ENCODE results near the gene DIPK1C. TPM values are rescaled to one million over a fixed set of nuclear protein-coding genes. Genes with fewer than 3 reads are reported as not detected.

The DIPK1C gene
- total and polyA plus RNA-seq, 9 of the 15 experiments (the other 6 are each of a cell fraction or from before 2014, with no cell fraction given), result 0.04 to 0.32 (median 0.15) TPM; not detected in 2

DNA sequence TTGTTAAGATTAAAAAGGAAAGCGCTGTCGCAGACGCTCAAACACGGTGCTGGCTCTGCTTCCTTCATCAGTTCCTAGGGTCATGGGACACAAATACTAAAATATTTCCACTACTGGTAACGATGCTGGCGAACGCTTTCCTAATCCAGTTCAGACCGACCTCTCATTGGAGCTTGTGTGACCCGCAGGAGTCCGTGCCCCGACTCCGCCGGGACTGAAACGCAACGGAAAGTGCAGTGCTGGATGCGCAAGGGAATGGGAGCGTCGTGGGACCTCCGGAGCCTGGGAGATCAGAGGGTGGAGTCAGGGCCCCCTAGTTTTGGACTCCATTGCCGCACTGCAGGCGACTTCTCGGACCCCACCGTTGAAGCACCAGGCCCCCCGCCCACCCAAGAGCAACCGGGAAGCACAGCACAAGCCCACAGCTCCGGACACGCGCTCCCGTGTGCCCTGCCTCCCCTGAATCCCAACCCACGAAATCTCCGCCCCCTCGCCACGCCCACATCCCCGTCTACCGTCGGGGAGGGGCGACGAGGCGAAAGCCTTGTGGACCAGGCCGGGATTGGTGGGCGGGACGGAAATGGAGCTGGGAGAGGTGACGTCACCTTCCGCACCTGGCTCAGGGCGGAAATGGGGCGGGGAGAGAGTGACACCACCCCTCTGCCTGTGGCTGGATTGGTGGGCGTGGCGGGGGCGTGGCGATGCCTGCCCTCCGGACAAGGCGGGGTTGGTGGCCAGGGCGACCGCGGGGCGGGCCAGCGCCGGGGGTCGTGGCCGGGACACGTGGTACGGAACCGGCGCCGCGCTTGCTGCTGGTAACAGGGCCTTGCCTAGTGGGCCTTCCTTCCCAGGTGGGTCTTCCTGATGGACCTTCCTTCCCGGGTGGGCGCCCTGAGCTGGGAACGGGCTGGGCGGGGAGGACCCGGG lies 38.7 kb upstream of the DIPK1C start, which contains the start of gene CNDP2 (continued):
- TF ChIP-seq, protein P1, sequence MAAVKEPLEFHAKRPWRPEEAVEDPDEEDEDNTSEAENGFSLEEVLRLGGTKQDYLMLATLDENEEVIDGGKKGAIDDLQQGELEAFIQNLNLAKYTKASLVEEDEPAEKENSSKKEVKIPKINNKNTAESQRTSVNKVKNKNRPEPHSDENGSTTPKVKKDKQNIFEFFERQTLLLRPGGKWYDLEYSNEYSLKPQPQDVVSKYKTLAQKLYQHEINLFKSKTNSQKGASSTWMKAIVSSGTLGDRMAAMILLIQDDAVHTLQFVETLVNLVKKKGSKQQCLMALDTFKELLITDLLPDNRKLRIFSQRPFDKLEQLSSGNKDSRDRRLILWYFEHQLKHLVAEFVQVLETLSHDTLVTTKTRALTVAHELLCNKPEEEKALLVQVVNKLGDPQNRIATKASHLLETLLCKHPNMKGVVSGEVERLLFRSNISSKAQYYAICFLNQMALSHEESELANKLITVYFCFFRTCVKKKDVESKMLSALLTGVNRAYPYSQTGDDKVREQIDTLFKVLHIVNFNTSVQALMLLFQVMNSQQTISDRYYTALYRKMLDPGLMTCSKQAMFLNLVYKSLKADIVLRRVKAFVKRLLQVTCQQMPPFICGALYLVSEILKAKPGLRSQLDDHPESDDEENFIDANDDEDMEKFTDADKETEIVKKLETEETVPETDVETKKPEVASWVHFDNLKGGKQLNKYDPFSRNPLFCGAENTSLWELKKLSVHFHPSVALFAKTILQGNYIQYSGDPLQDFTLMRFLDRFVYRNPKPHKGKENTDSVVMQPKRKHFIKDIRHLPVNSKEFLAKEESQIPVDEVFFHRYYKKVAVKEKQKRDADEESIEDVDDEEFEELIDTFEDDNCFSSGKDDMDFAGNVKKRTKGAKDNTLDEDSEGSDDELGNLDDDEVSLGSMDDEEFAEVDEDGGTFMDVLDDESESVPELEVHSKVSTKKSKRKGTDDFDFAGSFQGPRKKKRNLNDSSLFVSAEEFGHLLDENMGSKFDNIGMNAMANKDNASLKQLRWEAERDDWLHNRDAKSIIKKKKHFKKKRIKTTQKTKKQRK (IDR thresholded peaks at IDR 0.05; ENCODE audit: borderline replicate concordance, low read depth, low read length), result no peak
- TF ChIP-seq ZNF696 (CRISPR knock-in tag; conservative IDR thresholded peaks at IDR 0.05), result no peak
- TF ChIP-seq, protein P2, sequence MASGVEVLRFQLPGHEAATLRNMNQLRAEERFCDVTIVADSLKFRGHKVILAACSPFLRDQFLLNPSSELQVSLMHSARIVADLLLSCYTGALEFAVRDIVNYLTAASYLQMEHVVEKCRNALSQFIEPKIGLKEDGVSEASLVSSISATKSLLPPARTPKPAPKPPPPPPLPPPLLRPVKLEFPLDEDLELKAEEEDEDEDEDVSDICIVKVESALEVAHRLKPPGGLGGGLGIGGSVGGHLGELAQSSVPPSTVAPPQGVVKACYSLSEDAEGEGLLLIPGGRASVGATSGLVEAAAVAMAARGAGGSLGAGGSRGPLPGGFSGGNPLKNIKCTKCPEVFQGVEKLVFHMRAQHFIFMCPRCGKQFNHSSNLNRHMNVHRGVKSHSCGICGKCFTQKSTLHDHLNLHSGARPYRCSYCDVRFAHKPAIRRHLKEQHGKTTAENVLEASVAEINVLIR (CRISPR knock-in tag; IDR thresholded peaks at IDR 0.05), result peak; percentile 54; the same call in 1 of the 2 replicates
- TF ChIP-seq ZNF354B (CRISPR knock-in tag; IDR thresholded peaks at IDR 0.05), result no peak
- TF ChIP-seq, protein P3, sequence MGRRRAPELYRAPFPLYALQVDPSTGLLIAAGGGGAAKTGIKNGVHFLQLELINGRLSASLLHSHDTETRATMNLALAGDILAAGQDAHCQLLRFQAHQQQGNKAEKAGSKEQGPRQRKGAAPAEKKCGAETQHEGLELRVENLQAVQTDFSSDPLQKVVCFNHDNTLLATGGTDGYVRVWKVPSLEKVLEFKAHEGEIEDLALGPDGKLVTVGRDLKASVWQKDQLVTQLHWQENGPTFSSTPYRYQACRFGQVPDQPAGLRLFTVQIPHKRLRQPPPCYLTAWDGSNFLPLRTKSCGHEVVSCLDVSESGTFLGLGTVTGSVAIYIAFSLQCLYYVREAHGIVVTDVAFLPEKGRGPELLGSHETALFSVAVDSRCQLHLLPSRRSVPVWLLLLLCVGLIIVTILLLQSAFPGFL (CRISPR knock-in tag; IDR thresholded peaks at IDR 0.05), result no peak
- TF ChIP-seq ZFX (CRISPR knock-in tag; IDR thresholded peaks at IDR 0.05), result peak; percentile 96; the same call in 1 of the 2 replicates
- TF ChIP-seq, protein P4, sequence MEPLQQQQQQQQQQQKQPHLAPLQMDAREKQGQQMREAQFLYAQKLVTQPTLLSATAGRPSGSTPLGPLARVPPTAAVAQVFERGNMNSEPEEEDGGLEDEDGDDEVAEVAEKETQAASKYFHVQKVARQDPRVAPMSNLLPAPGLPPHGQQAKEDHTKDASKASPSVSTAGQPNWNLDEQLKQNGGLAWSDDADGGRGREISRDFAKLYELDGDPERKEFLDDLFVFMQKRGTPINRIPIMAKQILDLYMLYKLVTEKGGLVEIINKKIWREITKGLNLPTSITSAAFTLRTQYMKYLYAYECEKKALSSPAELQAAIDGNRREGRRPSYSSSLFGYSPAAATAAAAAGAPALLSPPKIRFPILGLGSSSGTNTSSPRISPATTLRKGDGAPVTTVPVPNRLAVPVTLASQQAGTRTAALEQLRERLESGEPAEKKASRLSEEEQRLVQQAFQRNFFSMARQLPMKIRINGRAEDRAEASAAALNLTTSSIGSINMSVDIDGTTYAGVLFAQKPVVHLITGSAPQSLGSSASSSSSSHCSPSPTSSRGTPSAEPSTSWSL (CRISPR knock-in tag; IDR thresholded peaks at IDR 0.05; ENCODE audit: borderline replicate concordance), result no peak
- no peak for TF ChIP-seq FIP1L1 (IDR thresholded peaks at IDR 0.05; ENCODE audit: low read depth, low read length, poor library complexity, severe bottlenecking)
- TF ChIP-seq, protein P5, sequence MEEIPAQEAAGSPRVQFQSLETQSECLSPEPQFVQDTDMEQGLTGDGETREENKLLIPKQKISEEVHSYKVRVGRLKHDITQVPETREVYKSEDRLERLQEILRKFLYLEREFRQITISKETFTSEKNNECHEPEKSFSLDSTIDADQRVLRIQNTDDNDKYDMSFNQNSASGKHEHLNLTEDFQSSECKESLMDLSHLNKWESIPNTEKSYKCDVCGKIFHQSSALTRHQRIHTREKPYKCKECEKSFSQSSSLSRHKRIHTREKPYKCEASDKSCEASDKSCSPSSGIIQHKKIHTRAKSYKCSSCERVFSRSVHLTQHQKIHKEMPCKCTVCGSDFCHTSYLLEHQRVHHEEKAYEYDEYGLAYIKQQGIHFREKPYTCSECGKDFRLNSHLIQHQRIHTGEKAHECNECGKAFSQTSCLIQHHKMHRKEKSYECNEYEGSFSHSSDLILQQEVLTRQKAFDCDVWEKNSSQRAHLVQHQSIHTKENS (CRISPR knock-in tag; IDR thresholded peaks at IDR 0.05), result no peak
- no peak for TF ChIP-seq ATF1 (CRISPR knock-in tag; IDR thresholded peaks at IDR 0.05)
- peak; percentile 97 for TF ChIP-seq ATF1 (tag; IDR thresholded peaks at IDR 0.05)
- TF ChIP-seq, protein P6, sequence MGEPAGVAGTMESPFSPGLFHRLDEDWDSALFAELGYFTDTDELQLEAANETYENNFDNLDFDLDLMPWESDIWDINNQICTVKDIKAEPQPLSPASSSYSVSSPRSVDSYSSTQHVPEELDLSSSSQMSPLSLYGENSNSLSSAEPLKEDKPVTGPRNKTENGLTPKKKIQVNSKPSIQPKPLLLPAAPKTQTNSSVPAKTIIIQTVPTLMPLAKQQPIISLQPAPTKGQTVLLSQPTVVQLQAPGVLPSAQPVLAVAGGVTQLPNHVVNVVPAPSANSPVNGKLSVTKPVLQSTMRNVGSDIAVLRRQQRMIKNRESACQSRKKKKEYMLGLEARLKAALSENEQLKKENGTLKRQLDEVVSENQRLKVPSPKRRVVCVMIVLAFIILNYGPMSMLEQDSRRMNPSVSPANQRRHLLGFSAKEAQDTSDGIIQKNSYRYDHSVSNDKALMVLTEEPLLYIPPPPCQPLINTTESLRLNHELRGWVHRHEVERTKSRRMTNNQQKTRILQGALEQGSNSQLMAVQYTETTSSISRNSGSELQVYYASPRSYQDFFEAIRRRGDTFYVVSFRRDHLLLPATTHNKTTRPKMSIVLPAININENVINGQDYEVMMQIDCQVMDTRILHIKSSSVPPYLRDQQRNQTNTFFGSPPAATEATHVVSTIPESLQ (CRISPR knock-in tag; IDR thresholded peaks at IDR 0.05), result no peak
- no peak for TF ChIP-seq RHOXF2B (CRISPR knock-in tag; conservative IDR thresholded peaks at IDR 0.05)
- TF ChIP-seq KLF10 (CRISPR knock-in tag; IDR thresholded peaks at IDR 0.05), result no peak
